GM12878 (cell line): ENCODE data around the gene NDRG2. TPM values are rescaled to one million over a fixed set of nuclear protein-coding genes. Genes with fewer than 3 reads are reported as not detected.

ENCODE experiments used
- ATAC-seq: fragments of 200-7000 bp; cut with Tn5 transposase; 3 replicates; pipeline ENCODE4 v1.9.1; 2020; ENCODE audit warnings: mild to moderate bottlenecking, moderate library complexity
- Bru-seq: library from RNA; stranded (reverse); fragments of 400-500 nt; gene quantifications from one replicate; lab custom pipeline; 2021; lab: Mats Ljungman, UMichigan
- BruChase-seq, 2 experiments: library from RNA; stranded (reverse); fragments of 400-500 nt; gene quantifications; one replicate each; lab custom pipeline; 2021; lab: Mats Ljungman, UMichigan
- BruUV-seq: library from RNA; stranded (reverse); fragments of 400-500 nt; replicated peaks from 2 replicates; lab custom pipeline; 2021; lab: Mats Ljungman, UMichigan
- CTCF ChIA-PET: fragments of 300-600 bp; sonication (Branson Sonifier 250); formaldehyde crosslinking; extraction: SDS; loops from one replicate; lab custom pipeline; 2021; ENCODE audit warnings: inconsistent platforms; lab: Yijun Ruan, JAX
- POLR2A ChIA-PET: fragments of 350-600 bp; formaldehyde crosslinking; extraction: SDS; loops from one replicate; lab custom pipeline; 2021; ENCODE audit warnings: inconsistent platforms; lab: Charles Lee
- RAD21 ChIA-PET: fragments of 300-600 bp; sonication (Branson Sonifier 250); formaldehyde crosslinking; loops from one replicate; lab custom pipeline; 2023; ENCODE audit warnings: antibody characterized with exemption; ENCODE audit not compliant: unreplicated experiment; lab: Charles Lee
- SMC1A ChIA-PET: fragments of 300-600 bp; sonication (Branson Sonifier 250); formaldehyde crosslinking; loops from one replicate; lab custom pipeline; 2023; ENCODE audit not compliant: unreplicated experiment, uncharacterized antibody; lab: Charles Lee
- DNase-seq: peaks from one replicate; pipeline ENCODE4 v3.0.0-alpha.2; 2011; ENCODE audit warnings: low read depth, low spot score
- FAIRE-seq: peaks from 3 replicates; lab custom pipeline; 2011; peaks lifted over from hg19 to GRCh38; lab: Jason Lieb, UNC
- H2AFZ ChIP-seq: 2 replicates; pipeline ENCODE4 v1.6.0; 2011; ENCODE audit warnings: low read depth, low read length, control low read depth; ENCODE audit not compliant: control insufficient read depth
- H3K27ac ChIP-seq: 2 replicates; pipeline ENCODE4 v1.5.1; 2011; ENCODE audit warnings: control low read depth; ENCODE audit not compliant: control insufficient read depth, insufficient read depth
- H3K27me3 ChIP-seq, 2 experiments: replicated peaks in 1 of 2; 2 replicates each; pipeline versions ENCODE4 v1.6.0 to v1.6.1; 2011; ENCODE audit warnings: low read length in 1 of 2; ENCODE audit not compliant: control insufficient read depth in 2 of 2, insufficient read depth in 2 of 2
- H3K36me3 ChIP-seq, 2 experiments: 2 replicates each; pipeline ENCODE4 v1.5.1; 2011; ENCODE audit warnings: low read length in 1 of 2; ENCODE audit not compliant: control insufficient read depth in 2 of 2, insufficient read depth in 2 of 2
- H3K4me1 ChIP-seq: 2 replicates; pipeline ENCODE4 v1.6.1; 2011; ENCODE audit warnings: mild to moderate bottlenecking, low read length, moderate library complexity, mixed read lengths; ENCODE audit not compliant: control insufficient read depth, insufficient read depth
- H3K4me2 ChIP-seq: 2 replicates; pipeline ENCODE4 v1.6.0; 2011; ENCODE audit warnings: control low read depth; ENCODE audit not compliant: control insufficient read depth, insufficient read depth
- H3K4me3 ChIP-seq: fragments of 200-600 bp; sonication (generic); 2 replicates; pipeline ENCODE4 v1.5.1; 2016
- H3K79me2 ChIP-seq: 2 replicates; pipeline ENCODE4 v1.6.0; 2011; ENCODE audit warnings: low read length; ENCODE audit not compliant: control insufficient read depth, insufficient read depth
- H3K9ac ChIP-seq: 2 replicates; pipeline ENCODE4 v1.8.0; 2011; ENCODE audit warnings: low read length, control low read depth, mixed read lengths; ENCODE audit not compliant: control insufficient read depth, insufficient read depth
- H3K9me3 ChIP-seq: replicated peaks from 3 replicates; pipeline ENCODE4 v1.5.1; 2011; ENCODE audit warnings: mild to moderate bottlenecking, low read length; ENCODE audit not compliant: control insufficient read depth, insufficient read depth
- H4K20me1 ChIP-seq: 2 replicates; pipeline ENCODE4 v1.6.0; 2011; ENCODE audit not compliant: control insufficient read depth, insufficient read depth
- CEBPB ChIP-seq, 2 experiments: fragments of 150-350 bp in 1 of 2; IDR thresholded peaks; 2 replicates each; pipeline ENCODE4 v1.6.1; 2012 to 2014; ENCODE audit warnings: low read depth in 2 of 2, low read length in 2 of 2, borderline replicate concordance in 1 of 2, inconsistent platforms in 1 of 2
- EED ChIP-seq: sonication (generic); IDR thresholded peaks from 2 replicates; pipeline ENCODE4 v1.6.1; 2016; ENCODE audit warnings: antibody characterized with exemption, low read depth
- GATAD2B ChIP-seq: fragments of 450-650 bp; conservative IDR thresholded peaks from 2 replicates; pipeline ENCODE4 v1.6.1; 2017; ENCODE audit warnings: low read depth, mild to moderate bottlenecking, moderate library complexity
- HDGF ChIP-seq: fragments of 450-650 bp; IDR thresholded peaks from 2 replicates; pipeline ENCODE4 v1.6.1; 2016; ENCODE audit warnings: antibody characterized with exemption
- KAT2A ChIP-seq: conservative IDR thresholded peaks from 2 replicates; pipeline ENCODE4 v1.6.1; 2011; ENCODE audit warnings: low read depth, low read length; ENCODE audit not compliant: control insufficient read depth
- MTA3 ChIP-seq: IDR thresholded peaks from 2 replicates; pipeline ENCODE4 v1.6.1; 2012; ENCODE audit warnings: low read length, inconsistent platforms, borderline replicate concordance
- MXI1 ChIP-seq: fragments of 150-350 bp; IDR thresholded peaks from 2 replicates; pipeline ENCODE4 v1.6.1; 2011; ENCODE audit warnings: low read depth, mild to moderate bottlenecking, inconsistent platforms, low read length, improper control_type of control experiment
- PAX5 ChIP-seq: IDR thresholded peaks from 2 replicates; pipeline ENCODE4 v1.6.1; 2011; ENCODE audit warnings: low read depth, low read length, borderline replicate concordance
- PML ChIP-seq: IDR thresholded peaks from 2 replicates; pipeline ENCODE4 v1.6.1; 2012; ENCODE audit warnings: low read length, inconsistent platforms
- RFX5 ChIP-seq: IDR thresholded peaks from 2 replicates; pipeline ENCODE4 v1.6.1; 2011; ENCODE audit warnings: low read depth, low read length, improper control_type of control experiment
- TBL1XR1 ChIP-seq: IDR thresholded peaks from 2 replicates; pipeline ENCODE4 v1.6.1; 2012; ENCODE audit warnings: low read depth, low read length, improper control_type of control experiment
- TCF12 ChIP-seq: IDR thresholded peaks from 2 replicates; pipeline ENCODE4 v1.6.1; 2011; ENCODE audit warnings: low read depth, mild to moderate bottlenecking, low read length
- ZSCAN29 ChIP-seq: fragments of 450-650 bp; IDR thresholded peaks from 2 replicates; pipeline ENCODE4 v1.6.1; 2017; ENCODE audit warnings: mild to moderate bottlenecking, moderate library complexity
- WGBS: methylation state at CpG from one replicate; pipeline ENCODE4 v1.1.6; 2016; ENCODE audit warnings: low lambda C conversion rate; ENCODE audit not compliant: insufficient replicate concordance, insufficient coverage; ENCODE audit errors: missing lambda C conversion rate; 5-methylcytosine and 5-hydroxymethylcytosine counted together
- in situ Hi-C: fragments of 300-500 bp; cut with MboI; formaldehyde crosslinking; loops from 9 replicates; pipeline ENCODE4 v1.14.3; 2018; ENCODE audit warnings: mixed read lengths
- intact Hi-C: fragments of 100-400 bp; cut with micrococcal nuclease; formaldehyde crosslinking; loops from one replicate; pipeline ENCODE4 v1.14.2; 2022; ENCODE audit not compliant: unreplicated experiment
- long read RNA-seq, 2 experiments: library from polyadenylated mRNA; unstranded; transcript quantifications; one replicate each; pipeline ENCODE4 v2.0.0, GENCODE V29; 2019 to 2020
- polyA minus RNA-seq, 3 experiments: library from RNA; depleted of rRNA, polyadenylated mRNA; stranded (reverse); fragments of >200 nt; gene quantifications; 2 replicates each; pipeline ENCODE4 v1.2.3, GENCODE V29; 2011
- polyA plus RNA-seq, 11 experiments: library from polyadenylated mRNA; depleted of rRNA in 4 of 11; unstranded in 6 of 11; stranded (reverse) in 5 of 11; fragments of >200 nt; fragmentation: Nextera tagmentation in 4 of 11; fragmentation: Illumina TruSeq in 1 of 11; extraction: Ambion mirVana in 4 of 11; extraction: Trizol in 1 of 11; gene quantifications; 1 replicate in 1 of 11; 2 replicates in 10 of 11; pipeline versions ENCODE4 v1.2.1 to v1.2.3, GENCODE V29; 2011 to 2016; ENCODE audit warnings: inconsistent platforms in 2 of 11, missing spikeins in 2 of 11, low read depth in 1 of 11
- total RNA-seq, 4 experiments: library from RNA; depleted of rRNA in 3 of 4; stranded (reverse); fragments of >200 nt in 3 of 4; fragmentation: Illumina TruSeq in 1 of 4; extraction: Trizol in 1 of 4; gene quantifications; 2 replicates each; pipeline versions ENCODE4 v1.2.1 to v1.2.3, GENCODE V29; 2013 to 2021
- TF ChIP-seq, protein P1 (sequence below): fragments of 450-650 bp; IDR thresholded peaks from 2 replicates; pipeline ENCODE4 v1.6.1; 2018; ENCODE audit warnings: borderline replicate concordance, mild to moderate bottlenecking; ENCODE audit not compliant: partially characterized antibody
- TF ChIP-seq, protein P2 (sequence below): fragments of 450-650 bp; formaldehyde crosslinking; IDR thresholded peaks from 2 replicates; pipeline ENCODE4 v1.5.0; 2022; ENCODE audit warnings: mild to moderate bottlenecking, missing genetic modification characterization

Gene NDRG2
- not detected in 2 replicates for total RNA-seq (2013; cell fraction: nucleolus; rRNA removed)
- total RNA-seq (2014; rRNA removed) (not detected in 2 replicates), total RNA-seq (2014; rRNA removed; fragmentation: Illumina TruSeq; extraction: Trizol) (not detected in 2 replicates), total RNA-seq (2021) (0.49 and 0.56 TPM in 2 replicates), polyA plus RNA-seq (2011; rRNA removed) (not detected in 2 replicates), polyA plus RNA-seq (2014; fragmentation: Illumina TruSeq; extraction: Trizol) (not detected in 2 replicates), polyA plus RNA-seq (2014; fragmentation: Nextera tagmentation; extraction: Ambion mirVana) (not detected), polyA plus RNA-seq (2014; rRNA removed) (not detected in 2 replicates), polyA plus RNA-seq (2016; fragmentation: Nextera tagmentation; extraction: Ambion mirVana) (under 1 TPM in 1 of 2 experiments, not detected in 1; 0.15 TPM), polyA minus RNA-seq (2011; rRNA and poly(A)+ RNA removed) (not detected in 2 replicates), Bru-seq, nascent RNA (percentile 5 among the genes with signal in this experiment), BruChase-seq, experiment 1, labeled RNA remaining after a 6-hour chase (percentile 10 among the genes with signal in this experiment), BruChase-seq, experiment 2, labeled RNA remaining after a 2-hour chase (percentile 8 among the genes with signal in this experiment)
- polyA plus RNA-seq (2011; ENCODE audit: low read depth) = not detected
- 0.15 TPM in 1 of 2 replicates, not detected in the other for polyA plus RNA-seq (2011; cell fraction: cytosol; rRNA removed)
- 0.19 TPM in 1 of 2 replicates, not detected in the other for polyA plus RNA-seq (2011; cell fraction: nucleus; rRNA removed)
- polyA plus RNA-seq (2012) = 0.22 TPM in 1 of 2 replicates, not detected in the other
- not detected in 2 replicates for polyA minus RNA-seq (2011; cell fraction: cytosol; rRNA and poly(A)+ RNA removed)
- polyA minus RNA-seq (2011; cell fraction: nucleus; rRNA and poly(A)+ RNA removed) = not detected in 2 replicates
- long read RNA-seq, experiment 1 = 0 reads
- long read RNA-seq, experiment 2 = 0 reads

- intact Hi-C loops = no loop called here
- DNase-seq (no peak), FAIRE-seq (no peak), ATAC-seq (peak; percentile 66)
- Histone ChIP-seq H3K4me2 (peak within 1 kb of the TSS; percentile 87), H3K27me3 (peaks cover 15 to 18% of the 10 kb centered on the region in 2 experiments), H4K20me1 (no peaks in the 10 kb centered on the region), H3K9me3 (no peaks in the 10 kb centered on the region), H3K36me3 (no peaks in the 10 kb centered on the region), H2AFZ (no peak within 1 kb of the TSS), H3K79me2 (no peaks in the 10 kb centered on the region), H3K4me3 (no peak within 1 kb of the TSS; the same call in 1 of the 2 replicates), H3K9ac (no peak within 1 kb of the TSS), H3K4me1 (peaks cover 4% of the 10 kb centered on the region; the same call in 1 of the 2 replicates), H3K27ac (no peak within 1 kb of the TSS)
- ChIA-PET CTCF (interaction anchor here (1.1 kb wide), 1 partner anchor 43 kb away, joined by 3 read pairs; no protein-coding TSS in a partner anchor), RAD21 (no interaction called here), SMC1A (no interaction called here), POLR2A (no interaction called here)
- no TSS peak for BruUV-seq
- in situ Hi-C loops = no loop called here
- WGBS = 10% methylated on average over 44 of the region's 72 CpGs
- TF ChIP-seq HDGF (no peak), CEBPB (IDR thresholded peaks at IDR 0.05; ENCODE audit: borderline replicate concordance in 1 of 2, low read depth in 2 of 2, low read length in 2 of 2) (no peak), EED (no peak), TBL1XR1 (no peak), RFX5 (no peak), MTA3 (no peak), TCF12 (no peak), PML (no peak), ZSCAN29 (no peak), GATAD2B (no peak), PAX5 (no peak), MXI1 (no peak), KAT2A (no peak)
- TF ChIP-seq, protein P1, sequence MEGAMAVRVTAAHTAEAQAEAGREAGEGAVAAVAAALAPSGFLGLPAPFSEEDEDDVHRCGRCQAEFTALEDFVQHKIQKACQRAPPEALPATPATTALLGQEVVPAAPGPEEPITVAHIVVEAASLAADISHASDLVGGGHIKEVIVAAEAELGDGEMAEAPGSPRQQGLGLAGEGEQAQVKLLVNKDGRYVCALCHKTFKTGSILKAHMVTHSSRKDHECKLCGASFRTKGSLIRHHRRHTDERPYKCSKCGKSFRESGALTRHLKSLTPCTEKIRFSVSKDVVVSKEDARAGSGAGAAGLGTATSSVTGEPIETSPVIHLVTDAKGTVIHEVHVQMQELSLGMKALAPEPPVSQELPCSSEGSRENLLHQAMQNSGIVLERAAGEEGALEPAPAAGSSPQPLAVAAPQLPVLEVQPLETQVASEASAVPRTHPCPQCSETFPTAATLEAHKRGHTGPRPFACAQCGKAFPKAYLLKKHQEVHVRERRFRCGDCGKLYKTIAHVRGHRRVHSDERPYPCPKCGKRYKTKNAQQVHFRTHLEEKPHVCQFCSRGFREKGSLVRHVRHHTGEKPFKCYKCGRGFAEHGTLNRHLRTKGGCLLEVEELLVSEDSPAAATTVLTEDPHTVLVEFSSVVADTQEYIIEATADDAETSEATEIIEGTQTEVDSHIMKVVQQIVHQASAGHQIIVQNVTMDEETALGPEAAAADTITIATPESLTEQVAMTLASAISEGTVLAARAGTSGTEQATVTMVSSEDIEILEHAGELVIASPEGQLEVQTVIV = no peak
- TF ChIP-seq, protein P2, sequence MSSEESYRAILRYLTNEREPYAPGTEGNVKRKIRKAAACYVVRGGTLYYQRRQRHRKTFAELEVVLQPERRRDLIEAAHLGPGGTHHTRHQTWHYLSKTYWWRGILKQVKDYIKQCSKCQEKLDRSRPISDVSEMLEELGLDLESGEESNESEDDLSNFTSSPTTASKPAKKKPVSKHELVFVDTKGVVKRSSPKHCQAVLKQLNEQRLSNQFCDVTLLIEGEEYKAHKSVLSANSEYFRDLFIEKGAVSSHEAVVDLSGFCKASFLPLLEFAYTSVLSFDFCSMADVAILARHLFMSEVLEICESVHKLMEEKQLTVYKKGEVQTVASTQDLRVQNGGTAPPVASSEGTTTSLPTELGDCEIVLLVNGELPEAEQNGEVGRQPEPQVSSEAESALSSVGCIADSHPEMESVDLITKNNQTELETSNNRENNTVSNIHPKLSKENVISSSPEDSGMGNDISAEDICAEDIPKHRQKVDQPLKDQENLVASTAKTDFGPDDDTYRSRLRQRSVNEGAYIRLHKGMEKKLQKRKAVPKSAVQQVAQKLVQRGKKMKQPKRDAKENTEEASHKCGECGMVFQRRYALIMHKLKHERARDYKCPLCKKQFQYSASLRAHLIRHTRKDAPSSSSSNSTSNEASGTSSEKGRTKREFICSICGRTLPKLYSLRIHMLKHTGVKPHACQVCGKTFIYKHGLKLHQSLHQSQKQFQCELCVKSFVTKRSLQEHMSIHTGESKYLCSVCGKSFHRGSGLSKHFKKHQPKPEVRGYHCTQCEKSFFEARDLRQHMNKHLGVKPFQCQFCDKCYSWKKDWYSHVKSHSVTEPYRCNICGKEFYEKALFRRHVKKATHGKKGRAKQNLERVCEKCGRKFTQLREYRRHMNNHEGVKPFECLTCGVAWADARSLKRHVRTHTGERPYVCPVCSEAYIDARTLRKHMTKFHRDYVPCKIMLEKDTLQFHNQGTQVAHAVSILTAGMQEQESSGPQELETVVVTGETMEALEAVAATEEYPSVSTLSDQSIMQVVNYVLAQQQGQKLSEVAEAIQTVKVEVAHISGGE (CRISPR knock-in tag) = no peak
Measured at GRCh38 chr14:21024585-21025370, at the start of gene NDRG2. TSS of gene NDRG2 (minus strand) at chr14:21025061. CDS start at chr14:21023315, 1,746 bp downstream.
